Brain microvascular endothelial cell (primary cell): ENCODE results near the gene SRGAP3.

Experiments used
- DNase-seq: peaks from one replicate; pipeline ENCODE4 v3.0.0-alpha.2; 2020
- H3K27ac ChIP-seq: fragments of 250-450 bp; sonication (Bioruptor Pico); 2 replicates; pipeline ENCODE4 v1.5.1; 2020; ENCODE audit warnings: mild to moderate bottlenecking, moderate library complexity
- H3K27me3 ChIP-seq: fragments of 250-450 bp; sonication (Bioruptor Pico); replicated peaks from 2 replicates; pipeline ENCODE4 v1.5.1; 2020; ENCODE audit warnings: mild to moderate bottlenecking
- H3K36me3 ChIP-seq: fragments of 250-450 bp; sonication (Bioruptor Pico); replicated peaks from 2 replicates; pipeline ENCODE4 v1.5.1; 2020; ENCODE audit warnings: mild to moderate bottlenecking
- H3K4me3 ChIP-seq: 2 replicates; pipeline ENCODE4 v1.5.1; 2011; ENCODE audit warnings: low read depth, mild to moderate bottlenecking, control low read depth, low read length, moderate library complexity
- CTCF ChIP-seq: IDR thresholded peaks from 2 replicates; pipeline ENCODE4 v1.5.1; 2011; ENCODE audit warnings: low read depth, mild to moderate bottlenecking, moderate library complexity, low read length, control low read depth, inconsistent platforms; ENCODE audit errors: missing control alignments
- in situ Hi-C: cut with HindIII; loops from 2 replicates; pipeline ENCODE4 v1.10.0; 2017; ENCODE audit warnings: low sequenced_read_pairs, low pct_ligation_motif_present

The SRGAP3 gene

GRCh38 chr3:8966820-8967348, 282.6 kb downstream of the SRGAP3 start:
- no peak overlapping the region for H3K4me3 ChIP-seq
- no peak for DNase-seq
- H3K36me3 ChIP-seq, result no peaks in the 10 kb centered on the region
- no peak overlapping the region for H3K27ac ChIP-seq
- TF ChIP-seq CTCF, result no peak
- H3K27me3 ChIP-seq, result peaks cover 2% of the 10 kb centered on the region
- in situ Hi-C loops, result no loop called here

DNA sequence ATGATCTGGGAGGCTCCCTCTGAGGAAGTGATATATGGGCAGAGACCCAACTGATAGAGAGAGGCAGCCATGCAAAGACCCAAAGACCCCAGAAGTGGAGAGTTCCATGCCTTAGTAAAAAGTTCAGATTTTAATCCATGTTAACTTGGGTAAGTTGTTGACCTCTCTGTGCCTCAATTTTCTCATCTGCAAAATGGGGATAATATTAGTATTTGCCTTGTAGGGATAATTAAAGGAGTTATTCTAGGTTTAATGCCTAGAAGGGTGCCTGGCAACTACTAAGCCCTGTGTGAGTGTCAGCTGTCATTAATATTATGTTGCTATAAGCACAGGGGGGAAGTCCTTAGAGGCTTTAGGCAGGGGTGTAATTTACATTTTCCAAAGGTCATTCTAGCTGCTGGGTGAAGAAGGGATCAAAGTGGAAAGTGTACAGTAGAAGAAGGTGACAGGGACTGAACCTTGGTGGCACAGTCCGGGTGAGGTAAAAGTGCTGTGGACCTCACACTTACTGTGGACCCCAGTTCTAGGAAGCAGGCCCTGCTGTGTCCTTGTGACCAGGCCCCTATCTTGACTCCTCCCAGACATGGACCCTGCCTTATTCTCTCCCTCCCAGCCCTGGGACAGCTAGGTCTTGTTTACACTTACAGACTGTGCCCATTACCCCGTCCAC, 283.2 kb downstream of the SRGAP3 start:
- Histone ChIP-seq H3K27ac (no peak overlapping the region), H3K36me3 (no peaks in the 10 kb centered on the region), H3K4me3 (no peak overlapping the region), H3K27me3 (peaks cover 2% of the 10 kb centered on the region)
- in situ Hi-C loops, result no loop called here
- DNase-seq, result no peak
- TF ChIP-seq CTCF, result no peak

GRCh38 chr3:8964436-8965370, 284.7 kb downstream of the SRGAP3 start:
- peaks cover 2% of the 10 kb centered on the region for H3K27me3 ChIP-seq
- DNase-seq, result peak; percentile 33
- TF ChIP-seq CTCF, result no peak
- no peak overlapping the region for H3K4me3 ChIP-seq
- no peaks in the 10 kb centered on the region for H3K36me3 ChIP-seq
- in situ Hi-C loops, result no loop called here
- H3K27ac ChIP-seq, result no peak overlapping the region

DNA sequence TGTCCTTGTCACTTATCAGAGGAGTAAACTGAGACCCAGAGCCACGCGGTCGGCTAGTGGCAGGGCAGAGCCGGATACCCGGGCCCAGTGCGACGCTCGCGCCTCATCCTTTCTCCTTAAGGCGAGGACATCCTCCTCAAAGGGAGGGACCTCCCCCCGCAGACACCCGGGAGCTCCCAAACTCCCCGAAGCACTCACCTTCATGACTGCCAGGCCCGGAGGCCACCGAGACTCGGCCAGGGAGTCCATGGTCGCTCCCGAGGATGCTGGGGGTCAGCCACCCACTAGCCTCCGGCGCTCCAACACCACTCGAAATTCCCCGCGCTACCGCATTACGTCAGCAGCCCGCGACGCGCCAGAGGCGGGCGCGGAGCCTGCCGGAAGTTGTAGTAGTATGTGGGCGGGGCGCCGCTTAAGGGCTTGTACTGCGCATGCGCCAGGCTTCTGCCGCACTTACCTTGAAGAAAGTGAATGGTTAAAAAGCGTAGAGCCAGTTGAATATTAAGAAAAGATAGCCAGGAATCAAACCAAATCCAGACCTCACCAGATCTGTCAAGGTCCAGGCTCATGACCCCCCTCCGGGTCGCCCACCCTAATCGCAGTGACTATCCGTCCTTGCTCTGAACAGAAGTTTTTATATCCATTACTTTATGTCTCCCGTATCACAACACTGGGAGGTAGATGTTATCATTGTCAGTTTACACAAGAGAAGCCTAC, 286.2 kb downstream of the SRGAP3 start, which contains the start of gene RAD18:
TSS of gene RAD18 (minus strand) at position 336 of the 717 bp plus-strand sequence. CDS start at position 249, 87 bp downstream.
- in situ Hi-C loops, result no loop called here
- no peaks in the 10 kb centered on the region for H3K36me3 ChIP-seq
- H3K4me3 ChIP-seq, result peak within 1 kb of the TSS; percentile 77
- no peak for TF ChIP-seq CTCF
- H3K27ac ChIP-seq, result peak within 1 kb of the TSS; percentile 60
- no peaks in the 10 kb centered on the region for H3K27me3 ChIP-seq
- peak; percentile 87 for DNase-seq

DNA sequence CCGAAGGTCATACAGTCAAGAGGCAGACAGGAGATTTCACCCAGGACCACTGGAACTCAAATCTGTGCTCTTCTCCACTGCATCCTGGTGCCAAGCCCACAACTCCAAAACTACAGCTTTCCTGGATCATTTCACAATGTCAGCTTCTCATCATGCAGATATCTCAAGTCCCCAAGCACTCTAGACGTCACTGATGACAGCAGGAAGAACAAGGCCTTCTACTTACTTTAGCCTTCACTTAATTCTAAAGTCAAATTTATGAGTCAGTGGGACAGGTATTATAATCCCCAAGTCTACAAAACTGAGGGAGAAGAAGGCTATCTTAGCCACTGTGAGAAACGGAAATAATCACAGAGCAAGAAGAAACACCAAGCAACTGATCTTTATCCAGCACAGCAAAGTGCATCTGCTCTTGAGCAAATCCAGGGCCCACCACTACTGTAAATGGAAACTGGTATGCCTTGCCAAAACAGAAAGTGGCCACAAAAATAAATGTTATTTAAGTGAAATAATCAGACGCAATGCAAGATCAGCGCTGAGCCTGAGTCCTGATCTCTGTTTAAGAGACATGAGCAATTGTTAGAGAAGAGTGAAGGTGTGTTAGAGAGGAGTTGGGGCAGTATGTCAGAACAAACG, 287.1 kb downstream of the SRGAP3 start:
- Histone ChIP-seq H3K27me3 (no peaks in the 10 kb centered on the region), H3K27ac (peak overlapping the region; percentile 60), H3K4me3 (peak overlapping the region; percentile 77), H3K36me3 (no peaks in the 10 kb centered on the region)
- TF ChIP-seq CTCF, result no peak
- no peak for DNase-seq
- in situ Hi-C loops, result no loop called here
